ENCODE data around the gene VSTM2L.

VSTM2L gene

GRCh38 chr20:37986873-37987601, 84.1 kb downstream of the VSTM2L start:
- FAIRE-seq (no peak), DNase-seq (ENCODE audit: low spot score) (no peak)

DNA sequence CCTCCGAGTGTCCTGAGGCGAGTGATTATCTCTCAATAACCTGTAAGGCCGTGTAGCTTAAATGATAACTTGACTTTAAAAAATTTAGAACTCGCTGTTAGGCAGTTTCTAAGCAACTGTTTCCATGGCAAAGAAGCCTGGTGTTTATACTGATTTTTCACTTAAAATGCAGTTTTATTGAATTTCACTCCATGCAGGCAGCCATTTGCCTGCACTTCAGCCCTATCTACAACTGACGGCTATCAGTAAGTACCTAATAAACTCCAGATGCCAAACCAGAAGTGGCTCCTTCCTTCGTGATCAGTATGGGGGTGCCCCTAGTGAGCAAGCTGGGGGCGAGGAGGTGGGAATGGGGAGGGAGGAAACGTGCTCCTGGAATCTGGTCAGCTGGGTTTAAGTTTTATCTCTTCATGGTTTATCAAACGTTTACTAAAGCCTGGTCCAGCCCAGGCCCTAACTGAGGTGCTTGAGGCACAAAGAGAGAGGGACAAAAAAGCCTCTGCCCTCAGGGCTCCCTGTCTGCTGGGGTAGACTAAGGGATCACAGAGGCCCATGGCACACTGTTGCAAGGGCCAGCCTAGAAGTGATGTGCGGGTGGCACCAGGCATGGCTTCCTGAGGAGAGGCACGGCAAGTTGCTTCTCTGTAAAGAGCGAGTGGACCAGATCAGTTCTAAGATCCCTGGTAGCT, 84.8 kb downstream of the VSTM2L start:
- FAIRE-seq (no peak), DNase-seq (ENCODE audit: low spot score) (no peak)

DNA sequence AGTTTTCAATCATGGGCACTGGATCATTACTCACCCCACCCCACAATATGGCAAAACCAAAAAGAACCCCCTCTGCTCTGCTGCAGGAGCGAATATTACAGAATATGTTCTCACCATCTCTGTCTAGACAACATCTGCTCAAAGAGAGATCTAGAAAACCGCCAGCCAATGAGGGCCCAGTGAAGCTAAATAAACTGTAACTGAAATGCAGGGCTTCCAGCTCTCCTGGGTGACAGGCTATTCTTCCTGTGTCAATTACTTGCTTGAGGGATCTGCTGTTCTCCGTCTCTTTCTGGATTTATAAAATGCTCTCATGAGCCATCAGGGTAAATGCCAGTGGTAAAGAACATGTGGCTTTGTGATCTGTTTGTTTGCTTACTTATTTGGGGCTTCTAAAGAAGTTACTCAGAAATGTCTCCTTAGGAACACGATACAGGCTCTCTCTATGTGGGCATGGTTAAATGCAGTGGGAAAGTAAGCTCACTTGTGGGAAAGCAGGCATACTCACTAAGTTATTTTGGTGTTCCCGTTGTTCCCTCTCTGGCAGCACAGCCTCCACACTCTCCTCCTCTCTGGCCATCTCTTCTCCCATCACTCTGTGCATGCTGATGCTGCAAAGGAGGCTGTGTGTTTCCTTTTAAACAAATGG, 85.5 kb downstream of the VSTM2L start:
- FAIRE-seq = no peak
- DNase-seq (ENCODE audit: low spot score) = no peak

DNA sequence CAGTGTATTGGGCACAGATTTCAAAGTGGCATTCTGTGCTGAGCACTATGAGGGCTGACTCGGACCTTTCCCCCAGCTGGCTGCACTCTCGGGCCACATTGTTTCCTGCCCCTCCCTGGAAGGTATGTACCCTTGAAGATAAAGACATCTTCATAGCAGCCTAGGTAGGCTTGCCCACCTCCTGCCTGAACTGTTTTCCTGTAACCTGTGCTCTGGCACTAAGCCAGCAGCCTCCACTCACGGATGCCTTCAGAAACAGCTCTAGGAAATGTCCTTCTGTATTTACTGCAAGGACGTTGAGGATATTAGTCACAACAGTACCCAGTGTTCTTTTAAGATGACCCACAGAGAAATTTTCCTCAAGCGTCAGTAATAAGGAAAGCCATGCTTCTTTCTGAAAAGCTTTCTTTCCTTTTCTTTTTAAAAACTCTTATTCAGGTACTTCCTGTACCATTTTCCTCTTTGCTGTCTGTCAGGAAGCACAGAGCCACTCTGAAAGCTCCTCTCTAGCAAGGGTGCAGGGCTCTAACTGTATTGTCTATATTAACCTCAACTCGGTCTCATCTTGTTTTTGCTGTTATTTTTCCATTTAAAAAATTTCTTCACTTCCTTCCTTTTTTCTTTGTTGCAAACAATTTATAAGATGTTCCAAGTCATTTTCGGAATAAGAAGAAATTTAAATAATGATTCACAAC, 86.8 kb downstream of the VSTM2L start:
- DNase-seq (ENCODE audit: low spot score) = peak; percentile 45
- FAIRE-seq = no peak

- peak; percentile 90 for FAIRE-seq
- DNase-seq (ENCODE audit: low spot score) = peak; percentile 97
Measured at GRCh38 chr20:37990571-37991151, 87.7 kb downstream of the VSTM2L start.

- no peak for FAIRE-seq
- DNase-seq (ENCODE audit: low spot score) = no peak
Measured at GRCh38 chr20:37991157-37991866, 88.4 kb downstream of the VSTM2L start.

GRCh38 chr20:37991908-37992307, 89.0 kb downstream of the VSTM2L start:
- DNase-seq (ENCODE audit: low spot score) = no peak
- no peak for FAIRE-seq

DNA sequence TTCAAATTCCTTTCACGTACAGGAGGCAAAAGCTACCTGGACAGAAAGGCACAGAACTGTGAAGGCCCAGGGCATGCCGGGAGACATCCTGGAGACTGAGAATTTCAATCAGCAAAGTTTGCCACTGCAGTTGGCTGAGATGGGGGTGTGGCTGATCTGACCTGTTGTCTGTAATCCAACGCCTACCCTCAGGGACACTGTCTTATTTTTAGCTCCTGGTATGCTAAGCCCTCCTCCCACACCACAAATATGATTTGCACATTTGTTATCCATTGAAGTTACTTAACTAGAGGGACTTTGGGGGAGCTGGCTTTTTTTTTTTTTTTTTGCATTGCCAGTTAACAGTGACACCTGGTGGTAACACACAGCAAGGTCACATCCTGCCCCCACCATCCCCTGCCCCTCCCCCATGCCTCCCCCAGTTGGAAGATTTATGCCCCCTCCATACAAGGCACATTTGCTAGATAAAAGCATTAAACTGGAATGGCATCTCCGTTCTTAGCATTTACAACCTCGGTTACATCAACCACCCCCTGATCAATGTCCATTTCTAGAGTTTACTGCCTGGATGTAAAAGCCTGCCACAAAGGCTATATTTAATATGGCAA, 90.0 kb downstream of the VSTM2L start:
- no peak for FAIRE-seq

DNA sequence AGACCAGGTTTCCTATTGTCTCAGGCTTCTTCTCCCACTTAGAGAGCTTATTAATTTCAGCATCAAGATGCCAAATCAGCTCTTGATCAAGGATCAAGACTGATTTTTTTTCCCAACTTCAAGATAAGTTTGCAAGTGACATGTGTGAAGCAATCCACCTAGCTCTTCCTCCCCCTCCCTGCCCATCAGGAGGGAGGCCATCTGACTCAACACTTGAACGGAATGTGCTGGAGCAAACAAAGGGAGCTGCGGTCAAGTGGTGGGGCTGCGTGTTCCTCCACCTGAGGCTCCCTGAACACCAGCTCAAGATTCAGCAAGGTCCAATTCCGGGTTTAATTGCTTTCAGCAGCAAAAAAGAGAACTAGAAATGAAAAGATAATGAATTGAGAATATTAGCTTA, 91.6 kb downstream of the VSTM2L start:
- FAIRE-seq (peak; percentile 91), DNase-seq (ENCODE audit: low spot score) (peak; percentile 84)

More for the DNA sequence above, 90.0 kb downstream of the VSTM2L start:
- DNase-seq (ENCODE audit: low spot score) = peak; percentile 34
